ENCODE results near the gene RPP21. TPM values are rescaled to one million over a fixed set of nuclear protein-coding genes. Genes with fewer than 3 reads are reported as not detected.
A peak's percentile ranks its signal among the peaks of the same experiment; 100 is the strongest.

RPP21 gene
- total and polyA plus RNA-seq, 4 donors: 15.7 to 56.9 (median 45.2) TPM

GRCh38 chr6:30349421-30350177 lies 4.6 kb downstream of the RPP21 start:
- Histone ChIP-seq H3K36me3 (ENCODE audit: control insufficient read depth, insufficient read depth, low read length) (peaks cover 8% of the 10 kb centered on the region), H3K27ac (ENCODE audit: low read depth, low read length) (no peak overlapping the region), H3K4me3 (ENCODE audit: low read depth, low read length) (no peak overlapping the region), H3K9me3 (ENCODE audit: control insufficient read depth, insufficient read depth, low read length) (no peaks in the 10 kb centered on the region), H3K27me3 (ENCODE audit: control insufficient read depth, insufficient read depth, low read length) (no peaks in the 10 kb centered on the region), H3K4me1 (ENCODE audit: control insufficient read depth, insufficient read depth, low read length) (peaks cover 6% of the 10 kb centered on the region)
- no CpG with 5 or more reads among the region's 3 CpGs for WGBS (ENCODE audit: insufficient coverage)
- no peak for DNase-seq (ENCODE audit: low read depth in 4 of 6, low spot score in 6 of 6)

- Histone ChIP-seq H3K27me3 (ENCODE audit: control insufficient read depth, insufficient read depth, low read length) (no peaks in the 10 kb centered on the region), H3K4me1 (ENCODE audit: control insufficient read depth, insufficient read depth, low read length) (peaks cover 6% of the 10 kb centered on the region), H3K4me3 (ENCODE audit: low read depth, low read length) (no peak overlapping the region), H3K9me3 (ENCODE audit: control insufficient read depth, insufficient read depth, low read length) (no peaks in the 10 kb centered on the region), H3K36me3 (ENCODE audit: control insufficient read depth, insufficient read depth, low read length) (peaks cover 8% of the 10 kb centered on the region), H3K27ac (ENCODE audit: low read depth, low read length) (no peak overlapping the region)
- WGBS (ENCODE audit: insufficient coverage): no CpG with 5 or more reads among the region's 1 CpG
- DNase-seq (ENCODE audit: low read depth in 4 of 6, low spot score in 6 of 6): no peak
Measured at GRCh38 chr6:30350524-30350923, 5.6 kb downstream of the RPP21 start.

- no peaks in the 10 kb centered on the region for H3K4me1 ChIP-seq (ENCODE audit: control insufficient read depth, insufficient read depth, low read length)
- WGBS (ENCODE audit: insufficient coverage): 86% methylated on average over 2 of the region's 2 CpGs
- no peak overlapping the region for H3K27ac ChIP-seq (ENCODE audit: low read depth, low read length)
Measured at GRCh38 chr6:30352550-30352949, 7.6 kb downstream of the RPP21 start.

GRCh38 chr6:30355281-30355680 lies 10.3 kb downstream of the RPP21 start:
- no peak overlapping the region for H3K4me3 ChIP-seq (ENCODE audit: low read depth, low read length)
- WGBS (ENCODE audit: insufficient coverage): 40% methylated on average over 2 of the region's 4 CpGs
- peaks cover 24% of the 10 kb centered on the region for H3K27me3 ChIP-seq (ENCODE audit: control insufficient read depth, insufficient read depth, low read length)
- H3K4me1 ChIP-seq (ENCODE audit: control insufficient read depth, insufficient read depth, low read length): peaks cover 5% of the 10 kb centered on the region
- no peak for DNase-seq (ENCODE audit: low read depth in 4 of 6, low spot score in 6 of 6)
- H3K27ac ChIP-seq (ENCODE audit: low read depth, low read length): no peak overlapping the region
- no peaks in the 10 kb centered on the region for H3K36me3 ChIP-seq (ENCODE audit: control insufficient read depth, insufficient read depth, low read length)
- no peaks in the 10 kb centered on the region for H3K9me3 ChIP-seq (ENCODE audit: control insufficient read depth, insufficient read depth, low read length)

More at GRCh38 chr6:30352550-30352949, 7.6 kb downstream of the RPP21 start:
- no peaks in the 10 kb centered on the region for H3K9me3 ChIP-seq (ENCODE audit: control insufficient read depth, insufficient read depth, low read length)
- H3K4me3 ChIP-seq (ENCODE audit: low read depth, low read length): no peak overlapping the region
- no peak for DNase-seq (ENCODE audit: low read depth in 4 of 6, low spot score in 6 of 6)
- H3K36me3 ChIP-seq (ENCODE audit: control insufficient read depth, insufficient read depth, low read length): peaks cover 6% of the 10 kb centered on the region
- peaks cover 3% of the 10 kb centered on the region for H3K27me3 ChIP-seq (ENCODE audit: control insufficient read depth, insufficient read depth, low read length)

DNA sequence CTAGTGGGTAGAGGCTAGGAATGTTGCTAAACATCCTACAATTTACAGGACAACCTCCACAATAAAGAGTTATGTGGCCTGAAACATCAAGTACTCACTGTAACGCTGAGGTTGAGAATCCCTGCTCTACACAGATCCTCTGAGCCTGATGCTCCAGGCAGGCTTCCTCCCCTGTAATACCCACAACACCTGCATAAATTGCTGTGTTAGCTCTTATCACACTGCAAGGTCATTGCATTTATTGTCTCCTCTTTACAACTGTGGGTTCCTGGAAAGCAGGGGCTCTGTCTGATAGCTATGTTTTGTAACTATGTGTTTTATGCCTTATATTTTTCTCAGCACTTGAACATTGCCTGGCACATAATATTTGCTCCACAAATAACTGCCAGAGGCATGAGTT lies 11.6 kb downstream of the RPP21 start:
- Histone ChIP-seq H3K27me3 (ENCODE audit: control insufficient read depth, insufficient read depth, low read length) (peaks cover 33% of the 10 kb centered on the region), H3K9me3 (ENCODE audit: control insufficient read depth, insufficient read depth, low read length) (no peaks in the 10 kb centered on the region), H3K27ac (ENCODE audit: low read depth, low read length) (no peak overlapping the region), H3K4me1 (ENCODE audit: control insufficient read depth, insufficient read depth, low read length) (peaks cover 5% of the 10 kb centered on the region), H3K36me3 (ENCODE audit: control insufficient read depth, insufficient read depth, low read length) (no peaks in the 10 kb centered on the region), H3K4me3 (ENCODE audit: low read depth, low read length) (no peak overlapping the region)
- no peak for DNase-seq (ENCODE audit: low read depth in 4 of 6, low spot score in 6 of 6)
- 75% methylated on average over 1 of the region's 1 CpG for WGBS (ENCODE audit: insufficient coverage)

DNA sequence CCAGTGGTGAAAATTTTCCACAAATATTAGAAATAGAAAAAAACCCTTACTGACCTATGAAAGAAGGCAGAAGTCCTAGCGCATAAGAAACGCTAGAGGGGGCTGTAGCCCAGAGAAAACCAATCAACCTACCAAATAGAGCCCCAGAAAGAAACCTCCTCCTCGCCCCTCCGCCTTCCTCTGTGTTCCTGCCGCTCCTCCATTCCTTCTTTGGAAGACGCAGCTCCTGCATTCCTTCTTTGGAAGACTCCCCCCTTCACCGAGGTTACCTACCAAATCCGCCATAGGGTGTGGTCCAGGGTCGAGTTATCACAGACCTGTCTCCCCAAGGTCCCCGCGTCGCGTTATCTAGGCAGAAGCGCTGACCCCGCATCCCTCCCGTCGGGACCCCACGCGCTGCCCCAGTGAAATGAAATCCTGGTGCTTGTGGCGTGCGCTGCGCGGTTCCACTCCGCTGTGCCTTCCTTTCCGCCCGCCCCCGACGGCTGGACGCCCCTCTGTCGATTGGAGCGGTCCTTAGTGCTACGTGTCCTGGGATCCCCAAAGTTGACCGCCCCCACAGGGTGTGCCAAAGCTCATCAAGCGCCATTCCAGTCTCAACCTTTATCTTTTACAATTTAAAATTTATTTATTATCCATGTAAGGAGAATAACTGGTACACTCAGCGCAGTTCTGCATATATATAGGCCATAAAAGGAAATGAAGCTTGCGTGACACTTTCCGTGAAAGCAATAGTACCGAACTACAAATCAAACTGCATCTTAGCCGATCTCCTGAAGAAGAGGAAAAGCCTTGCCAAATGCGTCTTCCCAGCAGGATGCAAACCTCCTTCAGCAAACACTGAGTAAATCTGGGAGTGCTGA lies 13.0 kb downstream of the RPP21 start:
- H3K27me3 ChIP-seq (ENCODE audit: control insufficient read depth, insufficient read depth, low read length): peaks cover 35% of the 10 kb centered on the region
- H3K27ac ChIP-seq (ENCODE audit: low read depth, low read length): no peak overlapping the region
- DNase-seq (ENCODE audit: low read depth in 4 of 6, low spot score in 6 of 6): peak; percentile 42 to 95 (median 66)
- H3K4me1 ChIP-seq (ENCODE audit: control insufficient read depth, insufficient read depth, low read length): peaks cover 5% of the 10 kb centered on the region
- H3K4me3 ChIP-seq (ENCODE audit: low read depth, low read length): peak overlapping the region; percentile 44
- no peaks in the 10 kb centered on the region for H3K36me3 ChIP-seq (ENCODE audit: control insufficient read depth, insufficient read depth, low read length)
- under 1% methylated on average over 32 of the region's 40 CpGs for WGBS (ENCODE audit: insufficient coverage)
- H3K9me3 ChIP-seq (ENCODE audit: control insufficient read depth, insufficient read depth, low read length): peaks cover 1% of the 10 kb centered on the region

- Histone ChIP-seq H3K4me3 (ENCODE audit: low read depth, low read length) (no peak overlapping the region), H3K27me3 (ENCODE audit: control insufficient read depth, insufficient read depth, low read length) (peaks cover 35% of the 10 kb centered on the region), H3K9me3 (ENCODE audit: control insufficient read depth, insufficient read depth, low read length) (peaks cover 1% of the 10 kb centered on the region), H3K4me1 (ENCODE audit: control insufficient read depth, insufficient read depth, low read length) (peaks cover 5% of the 10 kb centered on the region), H3K27ac (ENCODE audit: low read depth, low read length) (no peak overlapping the region), H3K36me3 (ENCODE audit: control insufficient read depth, insufficient read depth, low read length) (no peaks in the 10 kb centered on the region)
- no peak for DNase-seq (ENCODE audit: low read depth in 4 of 6, low spot score in 6 of 6)
- 70% methylated on average over 2 of the region's 5 CpGs for WGBS (ENCODE audit: insufficient coverage)
Measured at GRCh38 chr6:30359276-30359675, 14.3 kb downstream of the RPP21 start.

GRCh38 chr6:30360139-30360538 lies 15.2 kb downstream of the RPP21 start:
- Histone ChIP-seq H3K4me1 (ENCODE audit: control insufficient read depth, insufficient read depth, low read length) (peaks cover 5% of the 10 kb centered on the region), H3K27me3 (ENCODE audit: control insufficient read depth, insufficient read depth, low read length) (peaks cover 39% of the 10 kb centered on the region), H3K4me3 (ENCODE audit: low read depth, low read length) (no peak overlapping the region), H3K9me3 (ENCODE audit: control insufficient read depth, insufficient read depth, low read length) (peaks cover 1% of the 10 kb centered on the region), H3K36me3 (ENCODE audit: control insufficient read depth, insufficient read depth, low read length) (no peaks in the 10 kb centered on the region), H3K27ac (ENCODE audit: low read depth, low read length) (no peak overlapping the region)
- 46% methylated on average over 13 of the region's 13 CpGs for WGBS (ENCODE audit: insufficient coverage)
- no peak for DNase-seq (ENCODE audit: low read depth in 4 of 6, low spot score in 6 of 6)

- Histone ChIP-seq H3K4me3 (ENCODE audit: low read depth, low read length) (no peak overlapping the region), H3K9me3 (ENCODE audit: control insufficient read depth, insufficient read depth, low read length) (peaks cover 1% of the 10 kb centered on the region), H3K27me3 (ENCODE audit: control insufficient read depth, insufficient read depth, low read length) (peaks cover 47% of the 10 kb centered on the region), H3K4me1 (ENCODE audit: control insufficient read depth, insufficient read depth, low read length) (peaks cover 5% of the 10 kb centered on the region), H3K27ac (ENCODE audit: low read depth, low read length) (no peak overlapping the region), H3K36me3 (ENCODE audit: control insufficient read depth, insufficient read depth, low read length) (no peaks in the 10 kb centered on the region)
- no peak for DNase-seq (ENCODE audit: low read depth in 4 of 6, low spot score in 6 of 6)
- no CpG with 5 or more reads among the region's 2 CpGs for WGBS (ENCODE audit: insufficient coverage)
Measured at GRCh38 chr6:30361661-30362060, 16.7 kb downstream of the RPP21 start.

Data from spinal cord (tissue), 10 donors.